Measurements from ENCODE around the gene TICAM2. TPM values are rescaled to one million over a fixed set of nuclear protein-coding genes. Genes with fewer than 3 reads are reported as not detected.

The TICAM2 gene
- total RNA-seq, 1 experiment from 2014 or later = 0.24 TPM

DNA sequence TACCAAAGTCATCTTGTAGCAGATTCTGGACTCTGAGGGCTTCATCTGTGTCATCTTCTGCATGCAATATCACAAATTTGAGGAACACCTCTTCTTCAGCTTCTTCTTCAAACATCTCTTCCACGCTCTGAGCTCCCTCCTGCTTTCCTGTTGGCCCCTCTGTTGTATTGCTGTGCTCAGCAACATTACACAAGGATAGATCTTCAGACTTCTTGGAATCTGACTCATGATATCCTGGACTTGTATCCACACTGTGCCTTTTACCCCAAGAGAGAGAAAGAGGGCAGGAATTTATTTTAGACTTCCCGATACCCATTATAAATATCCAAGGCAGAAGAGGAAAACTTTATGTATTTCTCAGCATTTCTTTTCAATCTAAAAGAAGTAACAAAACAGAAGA, 21.3 kb downstream of the TICAM2 start:
- no peak overlapping the region for H3K9ac ChIP-seq (ENCODE audit: extremely low read depth, insufficient read length, low read length)
- H4K5ac ChIP-seq (ENCODE audit: insufficient read length, low read depth, low read length) = no peak overlapping the region

More for the DNA sequence above, 21.3 kb downstream of the TICAM2 start:
- H2BK5ac ChIP-seq (ENCODE audit: insufficient read length, low read length) = no peak overlapping the region
- H3K27me3 ChIP-seq (ENCODE audit: insufficient read depth, low read length) = no peaks in the 10 kb centered on the region
- DNase-seq = no peak
- H3K4me1 Mint-ChIP-seq = peaks cover 5% of the 10 kb centered on the region in 2 experiments; a peak in 2 of 4 replicates
- 0 out of 7 replicates have a peak, but pooled peaks cover 0 to 4% (median 0%) of the 10 kb centered on the region in 3 experiments for H3K36me3 Mint-ChIP-seq (ENCODE audit: insufficient read depth in 1 of 3, low read depth in 3 of 3)
- H3K79me1 ChIP-seq (ENCODE audit: insufficient read depth, low read depth, low read length, poor library complexity, severe bottlenecking) = no peaks in the 10 kb centered on the region
- H3K4ac ChIP-seq (ENCODE audit: low read depth, low read length) = no peak overlapping the region
- no peaks in the 10 kb centered on the region for H3K9me3 ChIP-seq (ENCODE audit: control insufficient read depth, low read depth, low read length)
- H4K91ac ChIP-seq (ENCODE audit: insufficient read length, low read depth, low read length) = no peak overlapping the region
- no peak overlapping the region for H3K27ac Mint-ChIP-seq
- no peak overlapping the region for H3K4me2 ChIP-seq (ENCODE audit: insufficient read depth, insufficient read length, low read length)
- H3K18ac ChIP-seq (ENCODE audit: insufficient read length, low read depth, low read length) = no peak overlapping the region
- H2BK20ac ChIP-seq (ENCODE audit: low read depth, low read length, poor library complexity, severe bottlenecking) = no peak overlapping the region
- no peak overlapping the region for H2AK5ac ChIP-seq (ENCODE audit: insufficient read length, low read length)
- TF ChIP-seq, protein P1, sequence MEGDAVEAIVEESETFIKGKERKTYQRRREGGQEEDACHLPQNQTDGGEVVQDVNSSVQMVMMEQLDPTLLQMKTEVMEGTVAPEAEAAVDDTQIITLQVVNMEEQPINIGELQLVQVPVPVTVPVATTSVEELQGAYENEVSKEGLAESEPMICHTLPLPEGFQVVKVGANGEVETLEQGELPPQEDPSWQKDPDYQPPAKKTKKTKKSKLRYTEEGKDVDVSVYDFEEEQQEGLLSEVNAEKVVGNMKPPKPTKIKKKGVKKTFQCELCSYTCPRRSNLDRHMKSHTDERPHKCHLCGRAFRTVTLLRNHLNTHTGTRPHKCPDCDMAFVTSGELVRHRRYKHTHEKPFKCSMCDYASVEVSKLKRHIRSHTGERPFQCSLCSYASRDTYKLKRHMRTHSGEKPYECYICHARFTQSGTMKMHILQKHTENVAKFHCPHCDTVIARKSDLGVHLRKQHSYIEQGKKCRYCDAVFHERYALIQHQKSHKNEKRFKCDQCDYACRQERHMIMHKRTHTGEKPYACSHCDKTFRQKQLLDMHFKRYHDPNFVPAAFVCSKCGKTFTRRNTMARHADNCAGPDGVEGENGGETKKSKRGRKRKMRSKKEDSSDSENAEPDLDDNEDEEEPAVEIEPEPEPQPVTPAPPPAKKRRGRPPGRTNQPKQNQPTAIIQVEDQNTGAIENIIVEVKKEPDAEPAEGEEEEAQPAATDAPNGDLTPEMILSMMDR (conservative IDR thresholded peaks at IDR 0.05) = no peak
- no peak overlapping the region for H3K14ac ChIP-seq (ENCODE audit: insufficient read depth, low read length)
- H2BK12ac ChIP-seq (ENCODE audit: insufficient read length, low read depth, low read length) = no peak overlapping the region
- no peak overlapping the region for H3K56ac ChIP-seq (ENCODE audit: insufficient read length, low read depth, low read length)
- no CpG with 5 or more reads among the region's 2 CpGs for WGBS (ENCODE audit: extremely low coverage, insufficient read length, low lambda C conversion rate)
- no peaks in the 10 kb centered on the region for H4K20me1 ChIP-seq (ENCODE audit: control insufficient read depth, insufficient read depth, insufficient read length)
- no peak overlapping the region for H2BK15ac ChIP-seq (ENCODE audit: low read depth, low read length)
- no peak overlapping the region for H3K23ac ChIP-seq (ENCODE audit: insufficient read length, low read depth, low read length)
- H3T11ph ChIP-seq (ENCODE audit: low read length) = no peak overlapping the region
- no peaks in the 10 kb centered on the region; a peak in 1 of 5 replicates for H3K9me3 Mint-ChIP-seq
- no peaks in the 10 kb centered on the region for H3K4me1 ChIP-seq (ENCODE audit: insufficient read depth, low read length)
- H3K27me3 Mint-ChIP-seq (ENCODE audit: low read depth) = no peaks in the 10 kb centered on the region
- H3K27ac ChIP-seq (ENCODE audit: insufficient read length, low read depth, low read length) = no peak overlapping the region
- no peak overlapping the region for H4K8ac ChIP-seq (replicated peaks; ENCODE audit: insufficient read length, low read depth, low read length)
- no peaks in the 10 kb centered on the region for H3K23me2 ChIP-seq (ENCODE audit: insufficient read length, low read depth, low read length, poor library complexity, severe bottlenecking)
- no peak overlapping the region for H2AFZ ChIP-seq (ENCODE audit: low read length)
- H2BK120ac ChIP-seq (ENCODE audit: low read depth, low read length, poor library complexity, severe bottlenecking) = no peak overlapping the region
- H3K79me2 ChIP-seq (ENCODE audit: insufficient read depth, low read length) = no peaks in the 10 kb centered on the region
- no peak overlapping the region for H3K4me3 Mint-ChIP-seq

All from H9 (cell line).